CD4-positive, alpha-beta T cell (primary cell): Measurements from ENCODE around the gene C20orf96. TPM values are rescaled to one million over a fixed set of nuclear protein-coding genes. Genes with fewer than 3 reads are reported as not detected.
"Not testable (repeated sequence)": the region's sequence is repeated elsewhere in the genome, so short reads cannot be mapped to it uniquely, and the experiment has no call there.

Experiments used
- ATAC-seq: fragments of 200-7000 bp; cut with Tn5 transposase; one replicate; pipeline ENCODE4 v1.10.0; 2022; ENCODE audit warnings: mild to moderate bottlenecking; ENCODE audit not compliant: poor library complexity
- CTCF ChIA-PET: fragments of 350-600 bp; sonication (Branson Sonifier 250); formaldehyde crosslinking; loops from one replicate; lab custom pipeline; 2021; ENCODE audit warnings: antibody characterized with exemption, inconsistent platforms; lab: Charles Lee
- POLR2A ChIA-PET: fragments of 350-600 bp; sonication (Branson Sonifier 250); formaldehyde crosslinking; loops from one replicate; lab custom pipeline; 2021; ENCODE audit warnings: antibody characterized with exemption, inconsistent platforms; lab: Charles Lee
- DNase-seq, 14 experiments: peaks; one replicate each; pipeline ENCODE4 v3.0.0-alpha.2; 2013 to 2020; ENCODE audit warnings: mixed read lengths in 2 of 14
- H3K27ac ChIP-seq, 2 donors: one replicate each; pipeline versions ENCODE4 v1.5.1 to v1.7.0; 2013; ENCODE audit warnings: low read length in 2 of 2, low read depth in 1 of 2, mild to moderate bottlenecking in 1 of 2
- H3K27me3 ChIP-seq, 2 experiments: 1 replicate in 1 of 2; 2 replicates in 1 of 2; pipeline versions ENCODE4 v1.6.1 to v1.7.0; 2013; ENCODE audit warnings: low read length in 2 of 2, control low read depth in 1 of 2, mild to moderate bottlenecking in 1 of 2, moderate library complexity in 1 of 2; ENCODE audit not compliant: insufficient read depth in 2 of 2, control insufficient read depth in 1 of 2
- H3K36me3 ChIP-seq: one replicate; pipeline ENCODE4 v1.6.1; 2013; ENCODE audit warnings: low read length, control low read depth; ENCODE audit not compliant: insufficient read depth
- H3K4me1 ChIP-seq: one replicate; pipeline ENCODE4 v1.6.1; 2013; ENCODE audit warnings: low read length, control low read depth; ENCODE audit not compliant: insufficient read depth
- H3K4me3 ChIP-seq: one replicate; pipeline ENCODE4 v1.5.1; 2013; ENCODE audit warnings: mild to moderate bottlenecking, low read length, moderate library complexity
- H3K9me3 ChIP-seq, 2 experiments: 1 replicate in 1 of 2; 2 replicates in 1 of 2; pipeline versions ENCODE4 v1.6.1 to v1.7.0; 2013; ENCODE audit warnings: low read length in 2 of 2, mild to moderate bottlenecking in 2 of 2, control low read depth in 1 of 2, moderate library complexity in 1 of 2; ENCODE audit not compliant: control insufficient read depth in 1 of 2, insufficient read depth in 1 of 2
- H3K27ac Mint-ChIP-seq: one replicate; pipeline ENCODE4 v1.8.0; 2020; ENCODE audit warnings: mixed read lengths
- H3K27me3 Mint-ChIP-seq: one replicate; pipeline ENCODE4 v1.8.0; 2021; ENCODE audit warnings: mixed read lengths
- H3K36me3 Mint-ChIP-seq: one replicate; pipeline ENCODE4 v1.8.0; 2021; ENCODE audit warnings: low read depth, mixed read lengths
- H3K4me1 Mint-ChIP-seq: one replicate; pipeline ENCODE4 v1.8.0; 2021; ENCODE audit warnings: low read depth, mixed read lengths
- H3K4me3 Mint-ChIP-seq: one replicate; pipeline ENCODE4 v1.8.0; 2020; ENCODE audit warnings: mild to moderate bottlenecking, mixed read lengths
- H3K9me3 Mint-ChIP-seq: one replicate; pipeline ENCODE4 v1.8.0; 2020; ENCODE audit warnings: mixed read lengths
- intact Hi-C, 2 experiments: fragments of 100-400 bp; cut with DNase I in 1 of 2; cut with micrococcal nuclease in 1 of 2; formaldehyde crosslinking; loops; one replicate each; pipeline versions ENCODE4 v1.15.1 to v1.9.0; 2023 to 2025; cut with DNase I, micrococcal nuclease
- total RNA-seq, 174 experiments: library from RNA in 2 of 174; stranded (reverse) in 2 of 174; gene quantifications; one replicate each; pipeline ENCODE4 v1.2.3 and lab custom pipeline; 2021 to 2026
- TF ChIP-seq, protein P1 (sequence below): fragments of 200-600 bp; IDR thresholded peaks from one replicate; pipeline ENCODE4 v1.8.0; 2022; ENCODE audit warnings: antibody characterized with exemption, mild to moderate bottlenecking

Gene C20orf96
- total RNA-seq, 2 experiments from 2014 or later = 2.4 to 3.3 TPM

DNA sequence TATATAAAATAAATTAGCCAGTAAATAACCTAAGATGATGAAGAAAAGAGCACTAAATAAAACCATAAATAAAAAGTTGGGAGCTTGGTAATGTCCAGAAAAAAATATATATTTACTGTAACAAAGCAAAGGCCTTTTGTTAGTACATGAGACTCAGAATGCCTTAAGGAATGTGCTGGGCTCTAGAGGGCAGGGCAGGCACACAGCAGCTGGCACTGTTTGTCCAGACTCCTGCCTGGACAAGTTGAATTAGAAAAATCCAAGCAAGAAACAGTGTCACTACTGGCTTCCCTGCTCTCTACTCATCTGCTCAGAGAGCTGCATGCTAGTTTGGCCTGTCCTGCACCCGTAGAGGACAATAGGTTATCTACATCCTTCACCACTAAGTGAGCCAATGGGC, 54.7 kb downstream of the C20orf96 start:
- DNase-seq (no peak), ATAC-seq (no peak)
- Histone ChIP-seq H3K27me3 (no peaks in the 10 kb centered on the region), H3K36me3 (no peaks in the 10 kb centered on the region), H3K4me3 (no peak overlapping the region), H3K4me1 (peaks cover 6% of the 10 kb centered on the region), H3K27ac (no peak overlapping the region), H3K9me3 (no peaks in the 10 kb centered on the region)
- ChIA-PET POLR2A (no interaction called here), CTCF (no interaction called here)
- H3K27ac Mint-ChIP-seq = peak overlapping the region; percentile 36
- intact Hi-C loops = no loop called here
- TF ChIP-seq, protein P1, sequence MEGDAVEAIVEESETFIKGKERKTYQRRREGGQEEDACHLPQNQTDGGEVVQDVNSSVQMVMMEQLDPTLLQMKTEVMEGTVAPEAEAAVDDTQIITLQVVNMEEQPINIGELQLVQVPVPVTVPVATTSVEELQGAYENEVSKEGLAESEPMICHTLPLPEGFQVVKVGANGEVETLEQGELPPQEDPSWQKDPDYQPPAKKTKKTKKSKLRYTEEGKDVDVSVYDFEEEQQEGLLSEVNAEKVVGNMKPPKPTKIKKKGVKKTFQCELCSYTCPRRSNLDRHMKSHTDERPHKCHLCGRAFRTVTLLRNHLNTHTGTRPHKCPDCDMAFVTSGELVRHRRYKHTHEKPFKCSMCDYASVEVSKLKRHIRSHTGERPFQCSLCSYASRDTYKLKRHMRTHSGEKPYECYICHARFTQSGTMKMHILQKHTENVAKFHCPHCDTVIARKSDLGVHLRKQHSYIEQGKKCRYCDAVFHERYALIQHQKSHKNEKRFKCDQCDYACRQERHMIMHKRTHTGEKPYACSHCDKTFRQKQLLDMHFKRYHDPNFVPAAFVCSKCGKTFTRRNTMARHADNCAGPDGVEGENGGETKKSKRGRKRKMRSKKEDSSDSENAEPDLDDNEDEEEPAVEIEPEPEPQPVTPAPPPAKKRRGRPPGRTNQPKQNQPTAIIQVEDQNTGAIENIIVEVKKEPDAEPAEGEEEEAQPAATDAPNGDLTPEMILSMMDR = no peak
- H3K27me3 Mint-ChIP-seq = no peaks in the 10 kb centered on the region
- no peak overlapping the region for H3K4me3 Mint-ChIP-seq
- H3K36me3 Mint-ChIP-seq = no peaks in the 10 kb centered on the region
- no peaks in the 10 kb centered on the region for H3K9me3 Mint-ChIP-seq
- H3K4me1 Mint-ChIP-seq = peaks cover 20% of the 10 kb centered on the region

- no peak overlapping the region for H3K4me3 Mint-ChIP-seq
Observed at GRCh38 chr20:227439-228105, 63.0 kb downstream of the C20orf96 start.

GRCh38 chr20:226958-227357, 63.6 kb downstream of the C20orf96 start, which contains the start of gene DEFB129:
DEFB129 (plus strand) TSS chr20:227258; CDS start chr20:227289, 31 bp downstream.
- no peak within 1 kb of the TSS for H3K4me3 ChIP-seq
- Mint-ChIP-seq H3K27ac (peak within 1 kb of the TSS; percentile 81), H3K9me3 (no peaks in the 10 kb centered on the region), H3K4me1 (peaks cover 33% of the 10 kb centered on the region), H3K36me3 (no peaks in the 10 kb centered on the region), H3K27me3 (peaks cover 7% of the 10 kb centered on the region), H3K4me3 (no peak within 1 kb of the TSS)
- H3K27ac ChIP-seq = peak within 1 kb of the TSS in 1 of 2 donors; percentile 42
- TF ChIP-seq, protein P1 = no peak
- H3K27me3 ChIP-seq = no peaks in the 10 kb centered on the region
- ATAC-seq (no peak), DNase-seq (no peak)
- H3K36me3 ChIP-seq = no peaks in the 10 kb centered on the region
- CTCF ChIA-PET = interaction anchor here (1.0 to 1.4 kb wide), 2 partner anchors 8 to 12 kb away, joined by 3 to 5 read pairs; no protein-coding TSS in a partner anchor
- peaks cover 10% of the 10 kb centered on the region for H3K4me1 ChIP-seq
- intact Hi-C loops = no loop called here
- H3K9me3 ChIP-seq = no peaks in the 10 kb centered on the region
- POLR2A ChIA-PET = interaction anchor here (0.6 to 2.2 kb wide), 6 partner anchors 10 to 249 kb away, joined by 3 to 8 read pairs (median 4); partner anchors contain the start of genes SOX12 and ZCCHC3

More at GRCh38 chr20:227439-228105, 63.0 kb downstream of the C20orf96 start:
- Mint-ChIP-seq H3K36me3 (no peaks in the 10 kb centered on the region), H3K9me3 (no peaks in the 10 kb centered on the region), H3K27me3 (peaks cover 7% of the 10 kb centered on the region), H3K4me1 (peaks cover 33% of the 10 kb centered on the region), H3K27ac (peak overlapping the region; percentile 81)
- intact Hi-C loops = no loop called here
- peak; percentile 78 for ATAC-seq
- Histone ChIP-seq H3K36me3 (no peaks in the 10 kb centered on the region), H3K4me3 (no peak overlapping the region), H3K9me3 (no peaks in the 10 kb centered on the region), H3K4me1 (peaks cover 10% of the 10 kb centered on the region), H3K27me3 (no peaks in the 10 kb centered on the region), H3K27ac (peak overlapping the region in 1 of 2 donors; percentile 42)
- TF ChIP-seq, protein P1 = no peak
- CTCF ChIA-PET = interaction anchor here (1.0 to 1.4 kb wide), 2 partner anchors 8 to 10 kb away, joined by 3 to 5 read pairs; no protein-coding TSS in a partner anchor
- DNase-seq = peak in 3 of 14 experiments; percentile 10 to 11 (median 11)
- POLR2A ChIA-PET = interaction anchor here (0.6 to 2.2 kb wide), 6 partner anchors 10 to 248 kb away, joined by 3 to 8 read pairs (median 4); partner anchors contain the start of genes SOX12 and ZCCHC3

DNA sequence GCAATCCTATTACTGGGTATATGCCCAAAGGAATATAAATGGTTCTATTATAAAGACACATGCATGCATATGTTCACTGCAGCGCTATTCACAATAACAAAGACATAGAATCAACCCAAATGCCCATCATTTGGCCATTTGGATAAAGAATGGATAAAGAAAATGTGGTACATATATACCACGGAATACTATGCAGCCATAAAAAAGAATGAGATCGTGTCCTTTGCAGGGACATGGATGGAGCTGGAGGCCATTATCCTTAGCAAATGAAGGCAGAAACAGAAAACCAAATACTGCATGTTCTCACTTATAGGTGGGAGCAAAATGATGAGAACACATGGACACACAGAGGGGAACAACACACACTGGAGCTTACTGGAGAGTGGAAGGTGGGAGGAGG, 64.7 kb downstream of the C20orf96 start:
- H3K27ac ChIP-seq, DNase-seq, H3K27me3 Mint-ChIP-seq, H3K4me1 ChIP-seq, H3K36me3 Mint-ChIP-seq, H3K9me3 Mint-ChIP-seq, H3K4me3 ChIP-seq, H3K9me3 ChIP-seq, H3K36me3 ChIP-seq, ATAC-seq, H3K4me3 Mint-ChIP-seq, intact Hi-C loops, H3K27me3 ChIP-seq: not testable (repeated sequence)
- ChIA-PET POLR2A (interaction anchor here (0.6 to 1.5 kb wide), 2 partner anchors 13 to 99 kb away, joined by 3 to 4 read pairs; partner anchors contain the start of gene SOX12), CTCF (interaction anchor here (1.0 kb wide), 1 partner anchor 11 kb away, joined by 3 read pairs; no protein-coding TSS in a partner anchor)
- Mint-ChIP-seq H3K4me1 (peaks cover 33% of the 10 kb centered on the region), H3K27ac (peak overlapping the region; percentile 81)
